Natural killer cell (primary cell): Measurements from ENCODE around the gene TMEM176A. TPM values are rescaled to one million over a fixed set of nuclear protein-coding genes. Genes with fewer than 3 reads are reported as not detected.
"Not testable (repeated sequence)": the region's sequence is repeated elsewhere in the genome, so short reads cannot be mapped to it uniquely, and the experiment has no call there.

Experiments
- ATAC-seq, 3 donors: fragments of 150-1000 bp in 2 of 3; fragments of 200-7000 bp in 1 of 3; cut with Tn5 transposase; 1 replicate in 1 of 3; 2 replicates in 2 of 3; pipeline ENCODE4 v1.10.0; 2021; ENCODE audit warnings: mild to moderate bottlenecking in 2 of 3, moderate library complexity in 2 of 3
- DNase-seq, 2 donors: peaks; one replicate each; pipeline versions ENCODE4 v3.0.0 to v3.0.0-alpha.2; 2013 to 2021; ENCODE audit warnings: mixed read lengths in 1 of 2
- H3K27ac ChIP-seq: one replicate; pipeline ENCODE4 v1.5.1; 2013; ENCODE audit warnings: mild to moderate bottlenecking, low read length
- H3K27me3 ChIP-seq: one replicate; pipeline ENCODE4 v1.6.1; 2013; ENCODE audit warnings: low read length; ENCODE audit not compliant: control insufficient read depth, insufficient read depth
- H3K36me3 ChIP-seq: one replicate; pipeline ENCODE4 v1.6.1; 2013; ENCODE audit warnings: low read length; ENCODE audit not compliant: control insufficient read depth, insufficient read depth
- H3K4me1 ChIP-seq: one replicate; pipeline ENCODE4 v1.6.1; 2013; ENCODE audit warnings: low read length; ENCODE audit not compliant: control insufficient read depth, insufficient read depth
- H3K4me3 ChIP-seq: one replicate; pipeline ENCODE4 v1.5.1; 2013; ENCODE audit warnings: low read length
- H3K9me3 ChIP-seq: one replicate; pipeline ENCODE4 v1.6.1; 2013; ENCODE audit warnings: low read length; ENCODE audit not compliant: control insufficient read depth, insufficient read depth
- H3K27ac Mint-ChIP-seq, 2 donors: one replicate each; pipeline ENCODE4 v1.8.0; 2022; ENCODE audit warnings: mild to moderate bottlenecking in 2 of 2, mixed read lengths in 2 of 2, moderate library complexity in 1 of 2
- H3K27me3 Mint-ChIP-seq, 2 donors: one replicate each; pipeline ENCODE4 v1.8.0; 2022; ENCODE audit warnings: low read depth in 2 of 2, mixed read lengths in 2 of 2
- H3K36me3 Mint-ChIP-seq: one replicate; pipeline ENCODE4 v1.8.0; 2022; ENCODE audit warnings: mixed read lengths
- H3K4me1 Mint-ChIP-seq, 2 donors: one replicate each; pipeline ENCODE4 v1.8.0; 2022; ENCODE audit warnings: mixed read lengths in 2 of 2
- H3K4me3 Mint-ChIP-seq: one replicate; pipeline ENCODE4 v1.8.0; 2022; ENCODE audit warnings: mild to moderate bottlenecking, moderate library complexity, mixed read lengths
- H3K9me3 Mint-ChIP-seq, 2 donors: one replicate each; pipeline ENCODE4 v1.8.0; 2022; ENCODE audit warnings: mixed read lengths in 2 of 2
- CTCF ChIP-seq: fragments of 200-600 bp; IDR thresholded peaks from one replicate; pipeline ENCODE4 v1.8.0; 2022; ENCODE audit warnings: antibody characterized with exemption
- WGBS: methylation state at CpG from one replicate; pipeline ENCODE4 v1.1.7; 2013; ENCODE audit warnings: missing lambda C conversion rate; ENCODE audit not compliant: insufficient coverage; 5-methylcytosine and 5-hydroxymethylcytosine counted together
- intact Hi-C: fragments of 100-400 bp; cut with micrococcal nuclease; formaldehyde crosslinking; loops from one replicate; pipeline ENCODE4 v1.14.2; 2022
- total RNA-seq, 4 donors: library from RNA; stranded (reverse); fragments of 120-200 nt in 1 of 4; gene quantifications; one replicate each; pipeline versions ENCODE4 v1.2.3 to v1.2.4, GENCODE V29; 2013 to 2022

The TMEM176A gene
- total RNA-seq, 3 donors from 2014 or later (not counting 1 experiment from before 2014, with no cell fraction given), result 2.0 TPM; not detected in 2

DNA sequence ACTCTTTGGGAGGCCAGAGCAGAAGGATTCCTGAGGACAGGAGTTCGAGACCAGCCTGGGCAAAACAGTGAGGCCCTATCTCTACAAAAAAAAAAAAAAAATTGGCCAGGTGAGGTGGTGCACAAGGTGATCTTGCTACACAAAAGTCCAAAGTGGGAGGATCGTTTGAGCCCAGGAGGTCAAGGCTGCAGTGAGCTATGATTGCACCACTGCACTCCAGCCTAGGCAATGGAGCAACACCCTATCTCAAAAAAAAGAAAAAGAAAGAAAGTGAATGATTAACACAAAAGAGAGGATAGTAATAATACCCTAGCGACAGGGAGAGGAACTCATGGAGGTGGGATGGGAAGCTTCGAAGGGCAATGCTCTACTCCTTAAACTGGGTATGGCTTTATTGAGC is 30.8 kb upstream of the TMEM176A start:
- DNase-seq (no peak), ATAC-seq (no peak)
- H3K27me3 ChIP-seq, result no peaks in the 10 kb centered on the region
- no peak overlapping the region for H3K4me3 ChIP-seq
- Mint-ChIP-seq H3K4me3 (no peak overlapping the region), H3K4me1 (no peaks in the 10 kb centered on the region), H3K27me3 (peaks cover 0 to 8% of the 10 kb centered on the region in 2 donors), H3K27ac (no peak overlapping the region), H3K36me3 (peaks cover 16% of the 10 kb centered on the region), H3K9me3 (peaks cover 0 to 5% of the 10 kb centered on the region in 2 donors)
- H3K4me1 ChIP-seq, result no peaks in the 10 kb centered on the region
- intact Hi-C loops, result no loop called here
- no peaks in the 10 kb centered on the region for H3K36me3 ChIP-seq
- H3K9me3 ChIP-seq, result no peaks in the 10 kb centered on the region
- TF ChIP-seq CTCF, result no peak
- H3K27ac ChIP-seq, result no peak overlapping the region
- 85% methylated on average over 3 of the region's 4 CpGs for WGBS

DNA sequence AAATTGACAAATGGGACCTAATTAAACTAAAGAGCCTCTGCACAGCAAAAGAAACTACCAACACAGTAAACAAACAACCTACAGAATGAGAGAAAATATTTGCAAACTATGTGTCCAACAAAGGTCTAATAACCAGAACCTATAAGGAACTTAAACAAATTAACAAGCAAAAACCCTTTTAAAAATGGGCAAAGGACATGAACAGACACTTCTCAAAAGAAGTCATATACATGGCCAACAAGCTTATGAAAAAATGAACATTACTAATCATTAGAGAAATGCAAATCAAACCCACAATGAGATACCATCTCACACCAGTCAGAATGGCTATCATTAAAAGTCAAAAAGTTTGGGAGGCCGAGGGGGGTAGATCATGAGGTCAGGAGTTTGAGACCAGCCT is 26.4 kb upstream of the TMEM176A start:
- H3K4me1 ChIP-seq, H3K9me3 Mint-ChIP-seq, H3K4me1 Mint-ChIP-seq, H3K27me3 Mint-ChIP-seq, H3K36me3 ChIP-seq, H3K27ac Mint-ChIP-seq, DNase-seq, H3K4me3 Mint-ChIP-seq, H3K27ac ChIP-seq, H3K4me3 ChIP-seq, H3K9me3 ChIP-seq, ATAC-seq, H3K27me3 ChIP-seq, intact Hi-C loops: not testable (repeated sequence)
- no CpG with 5 or more reads among the region's 1 CpG for WGBS
- peaks cover 16% of the 10 kb centered on the region for H3K36me3 Mint-ChIP-seq

DNA sequence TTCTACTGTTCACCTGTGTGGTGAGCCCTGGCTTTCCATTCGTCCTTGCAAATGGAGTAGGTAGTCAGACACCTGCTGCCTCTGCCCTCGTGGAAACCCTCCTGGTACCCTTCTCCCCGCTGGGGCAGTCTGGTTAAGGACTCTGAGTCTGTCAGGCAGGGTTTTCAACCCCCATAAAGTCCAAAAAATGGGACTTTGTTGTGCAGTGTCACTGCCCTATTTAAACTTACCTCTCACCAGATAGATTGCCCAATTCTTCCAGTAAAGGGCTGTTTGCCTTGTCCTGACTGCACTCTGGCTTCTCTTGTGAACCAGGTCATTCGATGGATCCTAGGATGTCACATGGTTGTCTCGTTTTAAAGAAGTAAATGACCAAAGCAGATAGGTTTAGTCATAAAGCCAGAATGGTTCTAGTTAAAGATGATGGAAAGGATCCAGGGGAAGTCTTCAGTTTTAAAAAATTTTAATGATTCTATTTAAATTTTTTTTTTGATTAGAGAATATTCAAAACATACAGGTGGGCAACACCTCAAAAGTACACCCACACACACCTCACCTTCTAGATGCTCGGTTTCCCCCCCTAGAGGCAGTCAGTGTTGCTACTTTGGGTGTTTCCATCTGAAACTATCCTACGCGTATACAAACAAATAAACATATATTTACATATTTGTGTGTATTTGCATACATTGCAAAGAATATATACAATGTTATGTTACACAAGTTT is 22.4 kb upstream of the TMEM176A start:
- Histone ChIP-seq H3K27me3 (no peaks in the 10 kb centered on the region), H3K36me3 (no peaks in the 10 kb centered on the region), H3K27ac (no peak overlapping the region), H3K4me1 (no peaks in the 10 kb centered on the region), H3K4me3 (no peak overlapping the region), H3K9me3 (no peaks in the 10 kb centered on the region)
- no peak for ATAC-seq
- intact Hi-C loops, result no loop called here
- peaks cover 9 to 10% of the 10 kb centered on the region in 2 donors for H3K27me3 Mint-ChIP-seq
- peaks cover 0 to 5% of the 10 kb centered on the region in 2 donors for H3K9me3 Mint-ChIP-seq
- no peak overlapping the region for H3K27ac Mint-ChIP-seq
- H3K4me3 Mint-ChIP-seq, result no peak overlapping the region
- DNase-seq, result no peak
- 67% methylated on average over 6 of the region's 8 CpGs for WGBS
- H3K4me1 Mint-ChIP-seq, result peaks cover 5% of the 10 kb centered on the region in 2 donors
- TF ChIP-seq CTCF, result no peak
- H3K36me3 Mint-ChIP-seq, result peaks cover 11% of the 10 kb centered on the region

DNA sequence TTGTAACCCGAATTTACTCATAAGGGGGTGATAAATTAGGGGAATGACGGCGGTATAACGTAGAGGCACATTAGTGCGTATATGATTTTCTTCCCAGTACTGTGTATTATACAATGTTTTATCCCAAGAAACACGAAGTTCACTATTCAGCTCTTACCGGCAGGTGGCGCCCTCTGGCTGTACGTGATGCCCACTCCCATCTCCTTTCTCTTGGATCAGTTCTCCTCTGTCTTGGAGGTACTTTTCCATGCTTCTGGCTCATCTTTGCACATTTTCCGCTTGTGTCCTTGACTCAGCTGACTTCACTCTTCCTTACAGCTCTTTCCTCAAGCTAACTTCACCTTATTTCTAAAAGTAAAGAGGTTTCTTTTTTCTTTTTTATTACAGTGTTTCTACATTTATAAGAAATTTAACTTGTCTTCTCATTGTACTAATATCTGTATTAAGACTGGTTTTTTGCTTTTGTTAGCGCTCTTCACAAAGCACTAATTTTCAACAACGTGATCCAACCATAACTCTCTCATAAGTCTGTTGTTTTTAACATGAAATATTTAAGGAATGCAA is 21.7 kb upstream of the TMEM176A start:
- Histone ChIP-seq H3K27ac (no peak overlapping the region), H3K27me3 (no peaks in the 10 kb centered on the region), H3K9me3 (no peaks in the 10 kb centered on the region), H3K4me3 (no peak overlapping the region), H3K4me1 (no peaks in the 10 kb centered on the region), H3K36me3 (no peaks in the 10 kb centered on the region)
- DNase-seq (peak; percentile 60 to 80), ATAC-seq (peak; percentile 71 to 75 (median 74))
- Mint-ChIP-seq H3K36me3 (peaks cover 5% of the 10 kb centered on the region), H3K27ac (no peak overlapping the region), H3K27me3 (peaks cover 9 to 10% of the 10 kb centered on the region in 2 donors), H3K4me3 (no peak overlapping the region), H3K4me1 (peaks cover 5% of the 10 kb centered on the region in 2 donors), H3K9me3 (peaks cover 0 to 2% of the 10 kb centered on the region in 2 donors)
- 3% methylated on average over 6 of the region's 12 CpGs for WGBS
- peak; percentile 95 for TF ChIP-seq CTCF
- intact Hi-C loops, result no loop called here
